DND-41 (cell line): ENCODE data around the gene SMG9.

Experiments
- ATAC-seq: fragments of 200-7000 bp; cut with Tn5 transposase; 3 replicates; pipeline ENCODE4 v1.9.1; 2021; ENCODE audit warnings: low read depth; ENCODE audit not compliant: insufficient read depth
- DNase-seq: peaks from one replicate; pipeline ENCODE4 v3.0.0-alpha.2; 2020
- H2AFZ ChIP-seq: 2 replicates; pipeline ENCODE4 v1.6.0; 2012; ENCODE audit warnings: low read depth, low read length
- H3K27ac ChIP-seq: 2 replicates; pipeline ENCODE4 v1.5.1; 2012; ENCODE audit warnings: low read length, inconsistent platforms
- H3K27me3 ChIP-seq: fragments of 200-600 bp; sonication (generic); 2 replicates; pipeline ENCODE4 v1.6.0; 2012; ENCODE audit warnings: low read length, mild to moderate bottlenecking, inconsistent platforms; ENCODE audit not compliant: insufficient read depth, poor library complexity
- H3K36me3 ChIP-seq: 2 replicates; pipeline ENCODE4 v1.5.1; 2012; ENCODE audit warnings: low read length, inconsistent platforms; ENCODE audit not compliant: insufficient read depth
- H3K4me1 ChIP-seq: 2 replicates; pipeline ENCODE4 v1.5.1; 2012; ENCODE audit warnings: mild to moderate bottlenecking, low read length; ENCODE audit not compliant: insufficient read depth
- H3K4me2 ChIP-seq: 2 replicates; pipeline ENCODE4 v1.6.0; 2012; ENCODE audit warnings: mild to moderate bottlenecking, moderate library complexity, low read length, inconsistent platforms; ENCODE audit not compliant: insufficient read depth
- H3K4me3 ChIP-seq, 2 experiments: fragments of 200-600 bp in 1 of 2; shearing (Covaris generic) in 1 of 2; 2 replicates each; pipeline ENCODE4 v1.5.1; 2012 to 2016; ENCODE audit warnings: inconsistent platforms in 2 of 2, low read length in 2 of 2, mild to moderate bottlenecking in 2 of 2, low read depth in 1 of 2, moderate library complexity in 1 of 2
- H3K79me2 ChIP-seq: 2 replicates; pipeline ENCODE4 v1.6.0; 2012; ENCODE audit warnings: low read length, inconsistent platforms; ENCODE audit not compliant: insufficient read depth
- H3K9ac ChIP-seq: 2 replicates; pipeline ENCODE4 v1.6.0; 2012; ENCODE audit warnings: low read depth, mild to moderate bottlenecking, inconsistent platforms, low read length, moderate library complexity
- H3K9me3 ChIP-seq: 2 replicates; pipeline ENCODE4 v1.5.1; 2012; ENCODE audit warnings: low read length, moderate library complexity, mild to moderate bottlenecking, inconsistent platforms; ENCODE audit not compliant: insufficient read depth, severe bottlenecking
- H4K20me1 ChIP-seq: 2 replicates; pipeline ENCODE4 v1.6.0; 2012; ENCODE audit warnings: low read length; ENCODE audit not compliant: insufficient read depth
- CTCF ChIP-seq: IDR thresholded peaks from 2 replicates; pipeline ENCODE4 v1.5.1; 2012; ENCODE audit warnings: borderline replicate concordance, low read length, moderate library complexity, mild to moderate bottlenecking; ENCODE audit not compliant: poor library complexity, severe bottlenecking; ENCODE audit errors: extremely low read depth
- EZH2 ChIP-seq: IDR thresholded peaks from 3 replicates; pipeline ENCODE4 v1.6.1; 2012; ENCODE audit warnings: borderline replicate concordance, low read depth, mild to moderate bottlenecking, moderate library complexity, low read length, inconsistent platforms; ENCODE audit not compliant: severe bottlenecking

SMG9 gene

DNA sequence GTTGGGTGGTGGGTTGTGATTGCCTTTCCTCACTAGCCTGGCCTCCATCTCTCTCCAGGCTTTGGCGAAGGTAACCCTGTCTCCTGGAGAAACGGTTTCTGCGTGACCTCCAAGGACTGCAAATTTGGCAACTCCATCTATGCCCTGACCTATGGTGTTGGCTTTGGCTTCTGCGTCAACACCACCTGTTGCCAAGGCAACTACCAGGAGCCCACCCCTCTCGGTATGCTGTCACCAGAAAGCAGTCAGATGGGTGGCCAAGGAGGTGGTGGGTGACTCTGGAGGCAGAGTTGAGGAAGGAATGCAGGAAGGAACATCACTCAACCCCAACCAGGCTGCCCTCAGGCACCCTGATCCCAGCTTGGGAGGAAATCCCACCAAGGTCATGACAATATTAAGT lies 57.5 kb downstream of the SMG9 start:
- Histone ChIP-seq H3K4me2 (no peak overlapping the region), H3K27ac (no peak overlapping the region), H3K36me3 (no peaks in the 10 kb centered on the region), H4K20me1 (no peaks in the 10 kb centered on the region), H3K9me3 (no peaks in the 10 kb centered on the region), H3K79me2 (no peaks in the 10 kb centered on the region), H3K4me1 (no peaks in the 10 kb centered on the region), H3K4me3 (no peak overlapping the region), H2AFZ (no peak overlapping the region), H3K27me3 (peaks cover 4% of the 10 kb centered on the region), H3K9ac (no peak overlapping the region)
- ATAC-seq (no peak), DNase-seq (no peak)
- TF ChIP-seq EZH2 (no peak), CTCF (no peak)

- H3K27ac ChIP-seq, result no peak overlapping the region
- H4K20me1 ChIP-seq, result no peaks in the 10 kb centered on the region
- H3K79me2 ChIP-seq, result no peaks in the 10 kb centered on the region
- no peak overlapping the region for H3K9ac ChIP-seq
- H3K27me3 ChIP-seq, result peaks cover 4% of the 10 kb centered on the region
- H3K4me1 ChIP-seq, result no peaks in the 10 kb centered on the region
- TF ChIP-seq EZH2 (no peak), CTCF (no peak)
- H3K9me3 ChIP-seq, result peaks cover 7% of the 10 kb centered on the region
- H3K4me2 ChIP-seq, result no peak overlapping the region
- no peak for ATAC-seq
- H3K36me3 ChIP-seq, result no peaks in the 10 kb centered on the region
- H3K4me3 ChIP-seq, result no peak overlapping the region
- no peak for DNase-seq
- H2AFZ ChIP-seq, result no peak overlapping the region
Measured at GRCh38 chr19:43695985-43696704, 58.6 kb downstream of the SMG9 start.

DNA sequence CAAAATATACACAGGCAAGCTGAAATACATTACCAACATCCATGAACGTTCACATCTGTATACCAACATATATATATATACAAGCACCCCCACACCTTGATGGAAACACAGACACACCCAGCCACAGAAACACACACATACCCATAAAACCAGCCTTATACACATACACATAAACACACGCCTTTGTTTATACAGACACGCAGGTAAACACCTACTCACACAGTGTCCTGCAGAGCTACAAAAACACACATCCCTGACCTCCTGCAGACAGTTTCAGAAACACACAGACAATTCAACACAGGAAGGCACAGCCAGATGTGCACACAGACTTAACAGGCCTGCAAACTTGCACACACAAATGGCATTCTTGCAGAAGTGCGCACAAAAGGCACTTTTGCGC lies 60.2 kb downstream of the SMG9 start:
- H3K9ac ChIP-seq, result no peak overlapping the region
- TF ChIP-seq CTCF (no peak), EZH2 (no peak)
- H3K4me3 ChIP-seq, result no peak overlapping the region
- peaks cover 4% of the 10 kb centered on the region for H3K27me3 ChIP-seq
- no peak overlapping the region for H2AFZ ChIP-seq
- ATAC-seq (no peak), DNase-seq (no peak)
- no peak overlapping the region for H3K27ac ChIP-seq
- H3K4me2 ChIP-seq, result no peak overlapping the region
- peaks cover 11% of the 10 kb centered on the region for H3K9me3 ChIP-seq
- H3K36me3 ChIP-seq, result no peaks in the 10 kb centered on the region
- H3K79me2 ChIP-seq, result no peaks in the 10 kb centered on the region
- H3K4me1 ChIP-seq, result no peaks in the 10 kb centered on the region
- no peaks in the 10 kb centered on the region for H4K20me1 ChIP-seq

- H3K27ac ChIP-seq, result no peak overlapping the region
- no peak overlapping the region for H3K4me2 ChIP-seq
- no peak overlapping the region for H3K9ac ChIP-seq
- H3K27me3 ChIP-seq, result peaks cover 4% of the 10 kb centered on the region
- H3K4me3 ChIP-seq, result no peak overlapping the region
- no peaks in the 10 kb centered on the region for H4K20me1 ChIP-seq
- H3K4me1 ChIP-seq, result no peaks in the 10 kb centered on the region
- ATAC-seq (no peak), DNase-seq (no peak)
- H2AFZ ChIP-seq, result no peak overlapping the region
- no peaks in the 10 kb centered on the region for H3K36me3 ChIP-seq
- H3K9me3 ChIP-seq, result peaks cover 11% of the 10 kb centered on the region
- H3K79me2 ChIP-seq, result no peaks in the 10 kb centered on the region
- no peak for TF ChIP-seq EZH2
- TF ChIP-seq CTCF, result no peak
Measured at GRCh38 chr19:43692877-43693276, 61.9 kb downstream of the SMG9 start.
